Nephron progenitor cell (in vitro differentiated cells): Measurements from ENCODE around the gene DNAH8.

Source experiments
- DNase-seq: peaks from one replicate; pipeline ENCODE4 v3.0.0; 2021
- H3K27ac Mint-ChIP-seq: 2 replicates; pipeline ENCODE4 v1.8.0; 2021; ENCODE audit warnings: mild to moderate bottlenecking, moderate library complexity, mixed read lengths
- H3K27me3 Mint-ChIP-seq: 2 replicates; pipeline ENCODE4 v1.8.0; 2021; ENCODE audit warnings: mild to moderate bottlenecking, low read depth, mixed read lengths; ENCODE audit not compliant: poor library complexity
- H3K36me3 Mint-ChIP-seq: 2 replicates; pipeline ENCODE4 v1.8.0; 2021; ENCODE audit warnings: low read depth, mixed read lengths
- H3K4me1 Mint-ChIP-seq: 2 replicates; pipeline ENCODE4 v1.8.0; 2021; ENCODE audit warnings: mixed read lengths
- H3K4me3 Mint-ChIP-seq: 2 replicates; pipeline ENCODE4 v1.8.0; 2021; ENCODE audit warnings: mild to moderate bottlenecking, moderate library complexity, mixed read lengths
- H3K9me3 Mint-ChIP-seq: 2 replicates; pipeline ENCODE4 v1.8.0; 2021; ENCODE audit warnings: mild to moderate bottlenecking, moderate library complexity, mixed read lengths
- CTCF ChIP-seq: fragments of 200-600 bp; sonication (generic); IDR thresholded peaks from 2 replicates; pipeline ENCODE4 v1.5.0; 2021; ENCODE audit warnings: antibody characterized with exemption

The DNAH8 gene

GRCh38 chr6:38725414-38726183, 10.5 kb downstream of the DNAH8 start:
- DNase-seq: no peak
- TF ChIP-seq CTCF: no peak
- Mint-ChIP-seq H3K4me1 (peaks cover 9% of the 10 kb centered on the region), H3K4me3 (no peak overlapping the region), H3K9me3 (peaks cover 2% of the 10 kb centered on the region), H3K36me3 (no peaks in the 10 kb centered on the region), H3K27ac (no peak overlapping the region), H3K27me3 (peaks cover 5% of the 10 kb centered on the region)

- H3K4me3 Mint-ChIP-seq: no peak overlapping the region
Measured at GRCh38 chr6:38728203-38728602, 13.1 kb downstream of the DNAH8 start.

GRCh38 chr6:38730140-38730862, 15.2 kb downstream of the DNAH8 start:
- no peak overlapping the region for H3K4me3 Mint-ChIP-seq
- H3K9me3 Mint-ChIP-seq: peaks cover 12% of the 10 kb centered on the region
- H3K27me3 Mint-ChIP-seq: peaks cover 13% of the 10 kb centered on the region
- DNase-seq: no peak
- peaks cover 4% of the 10 kb centered on the region for H3K4me1 Mint-ChIP-seq
- no peaks in the 10 kb centered on the region for H3K36me3 Mint-ChIP-seq
- TF ChIP-seq CTCF: no peak
- H3K27ac Mint-ChIP-seq: no peak overlapping the region

More at GRCh38 chr6:38728203-38728602, 13.1 kb downstream of the DNAH8 start:
- Mint-ChIP-seq H3K27me3 (peaks cover 8% of the 10 kb centered on the region), H3K36me3 (no peaks in the 10 kb centered on the region), H3K27ac (no peak overlapping the region), H3K9me3 (peaks cover 1% of the 10 kb centered on the region), H3K4me1 (peaks cover 5% of the 10 kb centered on the region)
- TF ChIP-seq CTCF: no peak
- DNase-seq: no peak

GRCh38 chr6:38736951-38737350, 21.8 kb downstream of the DNAH8 start:
- H3K27me3 Mint-ChIP-seq: peaks cover 20% of the 10 kb centered on the region
- DNase-seq: no peak
- no peaks in the 10 kb centered on the region for H3K4me1 Mint-ChIP-seq
- H3K4me3 Mint-ChIP-seq: no peak overlapping the region
- peaks cover 21% of the 10 kb centered on the region for H3K9me3 Mint-ChIP-seq
- TF ChIP-seq CTCF: no peak
- H3K36me3 Mint-ChIP-seq: no peaks in the 10 kb centered on the region
- no peak overlapping the region for H3K27ac Mint-ChIP-seq

GRCh38 chr6:38738261-38738660, 23.1 kb downstream of the DNAH8 start:
- Mint-ChIP-seq H3K4me1 (no peaks in the 10 kb centered on the region), H3K27ac (no peak overlapping the region), H3K36me3 (no peaks in the 10 kb centered on the region), H3K9me3 (peaks cover 19% of the 10 kb centered on the region), H3K27me3 (peaks cover 23% of the 10 kb centered on the region), H3K4me3 (no peak overlapping the region)
- TF ChIP-seq CTCF: no peak
- DNase-seq: no peak
